NCI-H226 (cell line): ENCODE measurements around the gene SH3PXD2A.

Experiments used
- DNase-seq: peaks from one replicate; pipeline ENCODE4 v3.0.0-alpha.2; 2015

SH3PXD2A gene

DNA sequence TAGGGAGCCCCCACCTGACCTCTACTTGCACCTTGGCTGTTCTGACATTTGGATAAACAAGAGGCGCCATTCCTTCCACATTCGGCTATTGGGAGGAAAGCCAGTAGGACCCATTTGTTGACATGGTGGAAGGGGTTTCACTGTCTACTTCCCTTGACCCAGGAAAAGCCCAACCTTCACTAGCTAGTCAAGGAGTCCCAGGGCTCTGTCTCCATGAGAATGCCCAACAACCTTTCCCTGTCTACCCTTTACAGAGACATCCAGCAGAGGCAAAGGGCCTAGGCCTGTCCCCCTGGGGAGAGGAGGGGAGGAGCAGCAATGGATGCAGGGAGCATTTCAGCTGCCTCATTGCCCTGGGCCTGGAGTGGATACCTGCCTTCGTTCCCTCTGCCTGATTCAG lies 225.8 kb downstream of the SH3PXD2A start:
- DNase-seq: no peak

DNA sequence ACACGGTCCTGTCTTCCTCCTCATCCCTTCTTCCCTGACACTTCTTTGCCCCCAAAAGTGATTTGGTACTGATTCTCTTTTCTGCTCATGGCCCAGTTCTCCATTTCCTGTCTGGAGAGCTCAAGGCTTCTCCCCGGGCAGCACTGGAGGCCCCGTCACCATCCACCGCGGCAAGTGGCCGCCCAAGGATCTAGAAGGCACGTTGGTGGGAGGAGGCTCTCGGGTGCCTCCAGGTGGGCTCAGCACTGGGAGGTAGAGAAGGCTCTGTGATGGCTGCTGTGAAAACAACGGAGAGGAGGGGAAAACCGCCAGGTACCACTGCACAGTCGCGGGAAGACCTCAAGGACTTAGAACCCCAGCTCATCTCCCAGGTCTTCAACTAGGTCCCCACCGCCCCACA lies 227.5 kb downstream of the SH3PXD2A start:
- DNase-seq: no peak

DNA sequence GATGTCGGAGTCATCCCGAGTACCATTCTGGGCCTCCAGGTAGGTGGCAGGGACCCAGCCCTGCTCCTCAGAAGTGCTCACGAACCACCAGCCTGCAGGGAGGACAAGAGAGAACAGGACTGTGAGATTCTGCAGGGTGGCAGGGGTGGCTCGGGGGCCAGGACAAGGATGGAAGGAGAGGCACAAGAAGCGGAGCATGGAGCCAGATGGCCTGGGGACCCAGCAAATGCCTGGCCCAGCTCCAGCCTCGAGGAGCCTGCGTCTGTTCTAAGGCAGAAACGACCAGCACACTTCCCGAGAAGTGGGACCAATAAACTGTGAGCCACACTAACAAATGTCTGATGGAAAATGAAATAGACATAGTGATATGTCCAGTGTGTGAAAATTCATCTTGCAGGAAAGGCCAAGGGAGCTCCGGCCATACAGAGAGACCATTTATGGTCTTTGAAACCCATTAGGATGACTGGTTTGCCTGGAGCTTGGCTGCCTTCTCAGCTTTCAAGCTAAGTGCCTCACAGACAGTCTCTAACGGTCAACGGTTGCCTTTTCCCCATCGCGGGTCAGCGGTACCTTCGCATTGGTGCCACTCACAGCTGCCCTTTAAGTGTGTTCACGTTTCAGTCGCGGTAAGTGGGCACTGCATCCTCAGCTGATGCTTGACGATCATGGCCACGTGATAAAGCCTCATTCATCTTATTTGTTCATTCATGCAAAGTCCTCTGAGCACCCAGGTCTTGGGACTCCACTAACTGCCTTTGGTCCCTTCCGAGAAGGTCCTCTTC lies 228.1 kb downstream of the SH3PXD2A start:
- no peak for DNase-seq

DNA sequence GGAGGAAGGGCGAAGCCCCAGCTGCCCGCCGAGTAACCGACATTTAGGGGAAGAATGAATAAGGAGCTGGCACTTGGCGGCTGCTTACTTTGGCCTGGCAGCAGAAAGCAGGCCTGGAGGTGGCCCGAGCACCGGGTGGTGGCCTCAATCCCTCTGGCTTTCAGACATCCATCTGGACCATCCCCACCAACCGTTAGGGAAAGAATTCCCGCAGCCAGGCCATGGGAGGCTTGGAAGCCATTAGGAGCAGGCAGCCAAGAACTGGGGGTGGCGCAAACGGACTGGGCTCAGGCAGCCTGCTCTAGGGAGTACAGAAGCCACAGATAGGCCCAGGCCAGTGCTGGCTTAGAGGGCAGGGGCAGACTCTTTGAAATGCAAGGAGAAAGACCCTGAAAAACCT lies 229.2 kb downstream of the SH3PXD2A start:
- no peak for DNase-seq

DNA sequence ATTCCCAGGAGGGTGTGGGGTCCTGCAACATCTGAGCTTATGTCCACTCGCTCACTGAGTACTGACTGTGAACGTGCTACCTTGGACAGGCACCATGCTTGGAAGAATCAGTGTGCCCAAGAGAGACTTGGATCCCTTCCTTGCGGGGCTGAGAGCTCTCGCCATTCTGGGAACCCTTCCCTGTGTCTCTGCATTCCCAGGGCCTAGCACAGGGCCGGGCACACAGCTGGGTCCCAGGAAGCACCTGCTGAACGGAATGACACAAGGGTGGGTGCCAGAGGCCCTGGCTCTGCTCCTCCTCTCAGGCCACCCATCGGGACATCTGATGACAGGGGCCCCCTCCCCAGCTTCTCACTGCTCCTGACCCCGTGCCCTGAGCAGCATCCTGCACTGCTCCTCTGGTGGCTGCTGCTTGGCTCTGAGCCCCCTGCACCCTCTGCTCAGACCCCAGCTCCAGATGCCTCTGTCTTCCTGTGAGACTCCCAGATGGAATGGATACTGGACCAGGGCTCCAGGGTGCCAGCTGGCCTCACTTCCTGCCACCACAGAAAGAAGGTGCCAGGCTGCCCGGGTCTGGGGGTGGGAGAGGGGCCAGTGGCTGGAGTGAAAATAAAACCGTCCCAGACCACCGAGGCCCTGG lies 232.3 kb downstream of the SH3PXD2A start:
- no peak for DNase-seq

DNA sequence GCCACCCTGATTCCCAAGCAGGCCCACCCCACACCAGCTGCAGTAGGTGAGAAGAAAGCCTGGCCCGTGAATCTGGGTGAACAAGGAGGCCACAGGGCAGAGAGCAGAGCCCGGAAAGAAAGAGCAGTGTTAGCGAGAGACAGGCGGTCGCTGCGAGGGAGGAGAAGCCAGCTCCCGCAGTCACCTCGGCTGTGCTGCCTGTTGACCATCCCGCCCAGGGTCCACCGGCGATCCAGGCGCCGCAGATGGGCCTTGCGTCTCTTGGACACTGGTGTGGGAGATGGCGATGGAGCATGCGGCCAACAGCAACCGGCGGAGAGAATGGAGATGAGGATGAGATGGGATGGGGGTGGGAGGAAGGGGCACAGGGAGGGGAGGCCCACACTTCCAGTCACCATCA lies 233.1 kb downstream of the SH3PXD2A start:
- no peak for DNase-seq

DNA sequence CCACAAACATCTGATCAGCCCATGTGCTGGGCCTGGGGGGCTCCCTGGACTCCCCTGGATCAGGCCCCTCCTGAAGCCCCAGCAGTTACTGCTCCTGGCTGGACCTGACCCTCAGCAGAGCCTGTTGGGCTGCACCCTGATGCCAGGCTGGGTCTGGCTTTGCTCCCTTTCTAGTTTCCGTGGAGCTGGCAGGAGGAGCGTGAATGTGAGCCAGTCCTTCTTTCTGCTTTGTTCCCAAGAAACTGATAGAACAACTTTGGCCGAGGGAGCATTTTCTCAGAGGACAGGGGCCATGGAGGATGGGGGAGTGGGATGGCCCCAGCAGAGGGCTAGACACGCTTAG lies 233.6 kb downstream of the SH3PXD2A start:
- DNase-seq: no peak

DNA sequence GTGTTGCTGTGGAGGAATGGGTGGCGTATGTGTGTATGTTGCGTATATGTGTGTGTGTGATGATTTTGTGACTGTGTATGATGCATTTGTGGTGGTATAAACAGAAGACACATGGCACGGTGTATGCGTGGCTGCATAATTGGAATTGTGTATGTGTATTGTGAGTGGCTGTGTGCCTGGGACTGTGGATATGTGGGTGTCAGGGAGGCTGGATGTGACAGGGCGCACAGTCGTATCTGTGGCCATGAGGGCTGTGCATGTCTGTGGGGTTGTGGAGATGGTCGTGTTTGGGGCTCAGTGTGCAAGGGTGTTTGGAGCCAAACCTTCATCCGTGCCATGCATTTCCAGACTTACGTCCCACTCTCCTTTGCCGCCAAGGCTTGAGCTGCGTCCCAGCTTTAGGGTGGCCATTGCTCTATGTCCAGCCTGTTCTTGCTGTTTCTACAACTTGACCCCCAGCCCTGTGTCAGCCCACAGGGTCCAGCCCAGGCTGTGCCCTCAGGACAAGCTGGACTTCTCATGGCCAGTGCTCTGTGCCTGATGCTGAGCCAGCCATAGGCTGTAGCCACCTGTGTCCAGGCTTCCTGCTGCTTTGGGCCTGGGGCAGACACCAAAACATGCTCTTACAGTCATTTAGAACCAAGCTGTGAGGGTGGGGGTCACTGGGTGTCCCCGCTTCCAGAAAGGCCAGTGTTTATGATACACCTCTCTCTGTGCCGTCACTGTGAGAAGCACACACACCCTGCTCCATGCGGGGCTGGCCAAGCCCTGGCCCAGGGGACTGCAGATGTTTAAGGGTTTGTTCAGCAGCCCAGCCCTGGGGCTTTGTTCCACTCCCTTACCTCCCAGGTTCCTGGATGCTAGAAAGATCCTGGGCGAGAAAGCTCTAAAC lies 234.2 kb downstream of the SH3PXD2A start:
- no peak for DNase-seq

DNA sequence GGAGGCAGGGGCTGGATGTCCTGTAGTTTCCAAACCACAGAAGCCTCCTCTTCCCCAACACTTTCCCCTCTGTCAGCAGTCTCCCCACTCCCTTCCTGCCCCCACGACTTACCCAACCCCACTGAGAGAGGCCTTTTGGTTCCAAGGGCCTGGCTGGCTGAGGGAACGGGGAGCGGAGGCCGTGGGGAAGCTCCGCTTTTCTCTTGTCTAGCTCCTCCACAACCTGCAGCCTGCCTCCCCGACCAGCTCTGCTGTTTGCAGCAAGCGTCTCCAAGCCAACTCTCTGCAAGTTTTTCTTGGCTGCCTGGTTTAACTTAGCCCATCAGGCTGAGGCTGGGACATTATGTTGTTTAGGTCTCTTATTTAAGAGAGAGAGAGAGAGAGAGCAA lies 235.0 kb downstream of the SH3PXD2A start:
- DNase-seq: no peak

DNA sequence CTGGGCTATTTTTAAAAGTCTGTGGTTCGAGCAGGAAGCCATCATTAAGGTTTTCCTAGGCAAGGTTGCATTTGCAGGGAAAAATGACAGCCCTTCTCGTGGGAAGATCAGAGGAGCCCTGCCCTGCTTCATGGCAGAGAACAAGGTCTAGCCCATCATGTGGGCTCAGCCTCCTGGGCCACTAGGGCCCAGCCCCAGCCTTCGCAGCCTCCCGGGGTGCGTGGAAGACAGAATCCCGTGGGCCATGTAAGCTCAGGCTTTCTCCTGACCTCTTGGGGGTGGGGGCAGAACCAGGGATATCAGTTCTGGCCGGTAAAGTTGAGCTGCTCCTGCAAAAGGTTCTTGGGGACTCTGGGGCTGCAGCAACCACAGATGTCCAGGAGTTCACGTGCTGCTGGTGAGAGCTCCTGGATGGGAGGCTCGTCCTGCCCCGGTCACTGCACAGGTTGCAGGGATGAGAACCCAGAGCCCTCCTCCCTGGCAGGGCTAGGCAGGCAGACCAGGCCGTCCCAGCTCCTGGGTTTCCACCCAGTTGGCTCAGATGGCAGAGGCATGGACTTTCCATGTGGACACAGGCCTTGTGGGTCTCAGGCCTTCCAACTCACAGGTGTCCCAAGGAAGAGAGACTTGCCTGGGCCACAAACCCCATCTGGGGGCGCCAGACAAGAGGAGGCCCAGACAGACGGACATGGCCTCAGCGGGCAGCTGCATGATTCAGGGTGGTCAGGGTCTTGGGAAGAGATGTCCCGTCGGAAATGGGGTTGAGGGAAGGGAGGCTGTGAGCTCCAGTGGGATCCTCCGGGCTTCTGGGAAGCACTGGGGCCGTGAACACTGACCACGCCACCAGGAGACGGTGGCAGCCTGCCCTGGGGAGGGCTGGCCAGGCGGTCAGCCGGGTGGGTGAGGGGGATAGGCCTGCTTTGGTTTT lies 235.7 kb downstream of the SH3PXD2A start:
- no peak for DNase-seq

DNA sequence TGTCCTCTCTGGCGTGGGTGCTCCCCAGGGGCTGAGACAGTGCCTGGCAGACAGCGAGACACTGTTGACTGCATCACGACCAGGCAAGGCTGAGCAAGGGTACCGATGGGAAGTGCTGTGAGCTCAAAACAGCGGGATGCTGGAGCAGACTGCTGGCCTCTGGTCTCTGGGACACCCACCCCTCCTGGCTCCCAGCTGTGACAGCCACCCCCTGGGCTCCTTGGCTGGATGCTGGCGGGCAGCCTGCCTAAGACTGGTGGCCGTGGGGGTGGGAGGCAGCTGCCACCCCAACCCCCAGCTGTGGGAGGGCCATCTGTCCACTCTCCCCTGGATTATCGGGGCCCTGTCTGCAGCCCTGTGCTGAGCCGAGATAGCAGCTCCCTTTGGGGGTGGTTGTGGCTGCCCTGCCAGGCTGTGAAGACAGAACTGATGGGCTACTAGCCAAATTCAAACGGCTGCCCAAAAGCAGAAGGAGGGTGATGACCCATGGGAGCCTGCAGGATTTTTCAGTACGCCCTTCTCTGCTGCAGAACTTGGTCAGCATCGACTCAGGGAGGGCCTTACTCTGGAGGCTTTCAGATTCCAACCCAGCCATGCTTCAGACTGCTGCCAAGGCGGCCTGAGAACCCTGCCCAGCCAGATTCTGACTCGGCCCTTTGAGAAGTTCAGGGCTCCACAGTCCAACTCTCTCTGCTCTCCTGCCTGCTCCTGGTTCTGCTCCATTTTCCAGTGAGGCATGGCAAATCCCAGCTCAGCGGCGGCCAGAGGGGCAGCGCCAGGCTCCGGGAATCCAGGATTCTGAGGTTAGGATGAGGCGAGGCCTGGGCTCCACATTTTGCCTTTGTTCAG lies 236.6 kb downstream of the SH3PXD2A start:
- DNase-seq: no peak

DNA sequence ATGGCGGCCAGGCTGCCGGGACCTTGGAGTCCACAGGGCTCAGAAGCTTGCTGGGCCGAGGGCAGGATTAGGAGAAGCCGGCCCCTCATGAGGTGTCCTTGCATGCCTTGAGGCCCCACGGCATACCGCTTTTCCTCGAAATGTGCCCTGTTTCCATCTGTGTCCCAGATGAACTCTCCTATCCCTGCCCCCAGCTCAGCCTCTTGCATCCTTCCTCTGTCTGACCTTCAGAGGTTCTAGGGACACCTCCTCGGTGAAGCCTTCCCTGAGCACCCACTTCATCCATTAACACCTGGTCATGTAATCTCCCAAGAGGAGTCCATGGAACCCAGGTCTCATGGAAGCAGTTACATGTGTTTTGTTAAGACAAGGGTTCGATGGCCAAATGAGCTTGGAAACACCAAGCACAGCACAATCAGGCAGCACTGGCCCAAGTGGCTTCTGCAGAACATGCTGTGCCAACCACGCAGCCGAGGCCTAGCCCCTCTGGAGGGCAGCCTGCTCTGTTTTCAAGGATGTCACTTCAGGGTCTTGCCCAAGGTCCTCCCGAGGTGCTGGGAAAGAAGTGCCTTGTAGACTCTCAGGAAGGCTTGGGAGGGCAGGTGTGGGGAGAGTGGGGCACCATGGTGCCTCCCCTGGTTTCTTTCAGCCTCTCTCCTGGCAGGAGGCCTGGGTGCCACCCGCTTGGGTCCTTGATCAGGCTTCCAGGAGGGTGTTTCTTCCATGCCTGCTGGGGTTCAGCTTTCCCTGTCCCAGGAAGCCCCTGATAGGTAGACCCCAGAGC lies 237.6 kb downstream of the SH3PXD2A start:
- no peak for DNase-seq

DNA sequence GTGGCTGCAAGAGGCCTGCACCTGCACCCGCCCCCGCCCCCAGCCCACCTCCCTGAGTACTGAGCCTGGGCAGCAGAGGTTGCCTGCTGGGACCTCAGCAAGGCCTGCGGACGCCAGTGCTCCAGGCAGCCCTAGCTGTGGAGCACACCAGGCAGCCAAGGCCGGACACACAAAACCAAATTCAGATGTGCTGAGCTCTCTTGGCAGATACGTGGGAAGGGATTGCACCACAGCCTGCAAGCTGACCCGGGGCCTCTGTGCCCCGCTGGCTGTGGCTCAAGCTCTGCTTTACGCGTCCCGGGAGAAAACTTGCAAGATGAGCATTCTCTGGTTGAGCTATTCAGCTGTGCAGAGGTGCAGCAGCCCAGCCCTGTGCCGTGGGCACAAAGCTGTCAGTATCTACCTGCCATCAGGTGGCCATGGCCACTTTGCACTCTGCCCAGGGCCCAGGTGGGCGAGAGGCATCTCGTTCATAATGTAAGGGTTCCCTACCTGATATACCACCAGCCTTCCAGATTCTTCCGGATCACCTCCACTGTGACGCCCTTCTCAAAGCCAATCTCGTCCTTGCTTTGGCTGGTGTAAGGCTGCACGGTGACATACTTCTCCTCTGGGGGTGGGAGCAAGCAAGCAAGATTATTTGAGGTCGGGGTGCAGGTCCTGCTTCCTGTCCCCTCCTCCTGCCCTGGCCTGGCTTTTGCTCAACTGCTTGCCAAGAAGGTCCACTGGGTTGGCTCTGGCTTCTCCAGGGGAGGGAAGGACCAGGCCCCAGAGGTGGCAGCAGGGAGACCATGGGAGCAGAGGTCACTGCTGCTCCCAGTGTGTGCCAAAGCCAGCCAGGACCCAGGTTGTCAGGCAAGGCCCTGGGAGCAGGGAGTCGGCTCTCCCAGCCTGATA lies 238.4 kb downstream of the SH3PXD2A start:
- no peak for DNase-seq

DNA sequence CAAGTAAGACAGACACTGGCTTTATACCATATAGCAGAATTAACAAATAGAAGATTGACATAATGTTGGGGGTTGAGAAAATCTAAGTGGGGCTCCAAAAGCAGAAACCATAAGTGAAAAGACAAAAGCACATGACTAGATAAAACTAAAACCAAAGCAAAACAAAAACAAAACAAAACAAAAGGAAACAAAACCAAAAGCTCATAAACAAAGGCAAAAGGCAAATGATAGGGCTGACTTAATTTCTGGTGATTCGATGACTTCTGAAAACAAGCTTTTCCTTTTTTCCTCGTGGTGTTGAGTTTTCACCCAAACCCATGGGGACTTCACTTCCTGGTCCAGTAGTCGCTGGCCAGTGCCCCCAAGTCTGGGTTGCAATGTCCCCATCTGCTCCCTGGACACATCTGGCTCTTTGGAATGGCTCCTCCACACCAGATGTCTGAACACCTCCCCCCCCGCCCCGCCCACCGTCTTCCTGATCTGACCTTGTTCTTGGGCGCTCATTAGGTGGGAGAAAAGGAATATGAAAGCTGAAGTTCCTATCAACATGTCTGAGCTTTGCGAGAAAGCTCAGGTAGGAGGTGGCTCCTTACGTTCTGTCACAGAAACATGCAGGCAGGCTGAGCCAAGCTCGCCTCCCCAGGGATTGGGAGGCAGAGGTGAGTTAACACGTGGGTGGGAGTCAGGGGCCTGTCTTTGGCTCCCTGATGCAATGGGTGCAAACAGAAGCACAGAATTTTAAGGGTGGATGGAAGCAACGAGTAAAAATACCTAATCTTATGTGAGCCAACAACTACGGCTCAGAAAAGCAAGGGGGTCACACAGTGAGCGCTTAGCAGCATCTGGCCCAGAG lies 240.8 kb downstream of the SH3PXD2A start:
- no peak for DNase-seq

DNA sequence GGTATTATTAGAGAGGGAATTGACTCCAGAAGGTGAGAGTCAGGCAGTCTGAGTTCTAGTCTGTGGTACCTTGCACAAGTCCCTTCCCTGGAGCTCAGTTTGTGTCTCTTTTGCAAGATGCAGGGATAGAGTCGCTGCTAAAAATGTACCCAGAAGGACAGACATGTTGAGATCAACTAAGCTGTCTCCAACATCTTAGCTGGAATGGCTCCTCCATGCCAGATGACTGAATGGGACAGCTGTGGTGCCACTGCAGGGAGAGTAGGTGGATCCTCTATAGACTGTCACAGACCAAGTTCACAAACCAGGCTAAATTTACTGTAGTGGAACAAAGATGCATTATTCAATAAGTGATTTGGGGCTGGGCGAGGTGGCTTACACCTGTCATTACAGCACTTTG lies 241.8 kb downstream of the SH3PXD2A start:
- no peak for DNase-seq

DNA sequence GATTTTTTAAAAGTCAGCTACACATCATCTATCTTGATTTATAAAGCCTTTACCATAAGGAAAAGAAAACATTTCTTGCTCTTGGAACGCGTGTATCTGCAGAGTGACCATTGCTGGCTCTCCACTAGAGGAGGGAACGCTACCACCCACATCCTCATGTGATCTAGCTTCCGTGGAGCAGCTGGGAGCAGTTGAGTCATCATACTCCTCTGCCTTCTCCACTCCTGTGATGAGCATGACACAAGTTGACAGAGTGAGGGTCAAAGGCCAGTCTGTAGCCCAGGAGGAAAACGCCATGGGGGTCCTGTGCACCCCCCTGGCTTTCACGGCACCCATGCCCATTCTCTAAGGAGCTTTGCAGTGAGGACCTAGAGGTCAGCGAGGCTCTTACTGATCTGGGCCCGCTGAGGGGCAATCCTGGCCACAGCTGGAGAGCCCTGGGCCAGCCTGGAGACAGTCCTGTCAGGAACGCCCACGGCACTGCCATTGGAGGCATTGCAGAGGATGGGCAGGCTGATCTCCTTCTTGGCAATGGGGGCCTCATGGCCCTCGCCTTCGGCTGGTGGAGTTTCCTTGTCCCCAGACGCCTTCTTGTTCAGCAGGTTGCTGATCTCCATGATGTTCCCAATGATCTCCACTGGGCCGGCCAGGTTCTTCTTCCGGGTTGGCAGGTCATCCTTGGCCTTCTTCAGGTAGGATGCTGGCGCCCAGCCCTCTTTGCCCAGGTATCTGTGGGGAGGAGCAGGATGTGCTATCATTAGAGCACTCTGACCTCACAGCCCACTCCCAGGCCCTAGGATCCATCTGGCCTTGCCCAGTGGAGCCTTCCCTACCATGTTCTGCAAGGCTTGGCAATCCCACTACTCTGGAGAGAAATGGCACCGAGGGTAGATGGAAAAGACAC lies 242.7 kb downstream of the SH3PXD2A start:
- DNase-seq: peak; percentile 20

DNA sequence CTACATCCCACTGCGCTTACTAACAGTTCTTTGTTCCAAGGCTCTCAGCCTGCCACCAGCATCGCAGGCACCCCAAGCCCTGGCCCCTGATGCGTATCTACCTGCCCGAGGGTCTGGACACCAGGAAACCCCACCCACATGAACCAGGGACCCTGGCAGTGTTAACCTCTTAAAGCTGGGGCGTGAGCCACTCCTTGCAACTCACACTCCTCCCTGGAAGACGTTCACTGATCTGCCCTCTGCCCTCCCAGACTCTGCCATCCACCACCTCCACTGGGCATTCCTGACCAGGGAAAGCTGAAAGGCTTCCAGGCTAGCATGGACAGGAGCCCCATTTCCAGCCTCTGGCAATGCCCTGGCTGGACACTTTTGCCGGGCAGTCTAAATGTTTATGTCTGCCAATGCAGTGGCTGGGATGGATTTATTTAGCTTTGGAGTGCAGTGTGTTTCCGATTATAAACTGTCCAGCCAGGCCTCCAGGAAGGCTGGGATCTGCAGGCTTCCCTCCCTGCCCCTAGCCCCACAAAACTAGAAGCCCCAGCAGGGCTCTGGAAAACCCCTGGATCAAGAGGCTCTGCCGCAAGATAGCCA lies 244.4 kb downstream of the SH3PXD2A start:
- DNase-seq: no peak
